Retinal pigment epithelial cell (primary cell): ENCODE measurements around the gene MN1.

Source experiments
- DNase-seq: peaks from one replicate; pipeline ENCODE4 v3.0.0-alpha.2; 2010; ENCODE audit warnings: low read depth
- H3K4me3 ChIP-seq: 2 replicates; pipeline ENCODE4 v1.5.1; 2011; ENCODE audit warnings: mild to moderate bottlenecking, low read length, control low read depth, moderate library complexity
- CTCF ChIP-seq: conservative IDR thresholded peaks from 2 replicates; pipeline ENCODE4 v1.5.1; 2011; ENCODE audit warnings: low read depth, low read length, control low read depth, inconsistent platforms

MN1 gene

DNA sequence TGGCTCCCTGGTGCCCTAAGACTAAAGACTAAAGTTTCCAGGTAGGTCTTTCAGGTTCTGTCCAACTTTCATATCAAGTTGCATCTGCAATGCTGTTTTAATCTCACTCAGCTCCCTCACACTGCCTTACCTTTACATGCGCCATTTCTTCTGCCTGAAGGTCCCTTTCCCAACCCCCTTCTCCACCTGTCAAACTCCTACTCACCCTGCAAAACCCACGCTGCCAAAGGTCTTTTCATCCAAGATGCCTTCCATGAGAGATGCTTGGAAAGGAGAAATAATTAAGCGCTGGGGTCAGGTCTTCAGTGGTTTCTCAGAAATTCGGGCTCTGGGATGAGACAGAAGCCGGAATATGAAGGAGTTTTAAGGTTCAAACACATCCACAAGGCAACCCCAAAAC lies 95.1 kb downstream of the MN1 start:
- TF ChIP-seq CTCF, result no peak
- no peak for DNase-seq
- H3K4me3 ChIP-seq, result no peak overlapping the region

GRCh38 chr22:27705408-27706080 lies 96.0 kb downstream of the MN1 start:
- no peak for TF ChIP-seq CTCF
- DNase-seq, result no peak
- no peak overlapping the region for H3K4me3 ChIP-seq

- DNase-seq, result no peak
- TF ChIP-seq CTCF, result no peak
- H3K4me3 ChIP-seq, result no peak overlapping the region
These were observed 97.0 kb downstream of the MN1 start for GRCh38 chr22:27704581-27704980.

- TF ChIP-seq CTCF, result no peak
- no peak overlapping the region for H3K4me3 ChIP-seq
- no peak for DNase-seq
These were observed 102.1 kb downstream of the MN1 start for GRCh38 chr22:27699383-27700019.

- TF ChIP-seq CTCF, result no peak
- no peak for DNase-seq
- no peak overlapping the region for H3K4me3 ChIP-seq
These were observed 102.7 kb downstream of the MN1 start for GRCh38 chr22:27698813-27699212.
